H9 (cell line): ENCODE data around the gene CYP27B1. TPM values are rescaled to one million over a fixed set of nuclear protein-coding genes. Genes with fewer than 3 reads are reported as not detected.

ENCODE experiments used
- DNase-seq: peaks from one replicate; pipeline ENCODE4 v3.0.0-alpha.2; 2017
- H2AFZ ChIP-seq: one replicate; pipeline ENCODE4 v1.6.1; 2013; ENCODE audit warnings: mild to moderate bottlenecking, low read length, control low read depth, moderate library complexity
- H2AK5ac ChIP-seq: 2 replicates; pipeline ENCODE4 v1.6.1; 2013; ENCODE audit warnings: low read length, control low read depth, mixed read lengths; ENCODE audit not compliant: insufficient read length
- H2BK120ac ChIP-seq: one replicate; pipeline ENCODE4 v1.6.1; 2013; ENCODE audit warnings: low read depth, mild to moderate bottlenecking, low read length, control low read depth, inconsistent platforms; ENCODE audit not compliant: poor library complexity, severe bottlenecking
- H2BK12ac ChIP-seq: 2 replicates; pipeline ENCODE4 v1.6.1; 2013; ENCODE audit warnings: low read length, control low read depth, mixed read lengths, low read depth; ENCODE audit not compliant: insufficient read length
- H2BK15ac ChIP-seq: 2 replicates; pipeline ENCODE4 v1.6.1; 2013; ENCODE audit warnings: low read depth, low read length, control low read depth
- H2BK20ac ChIP-seq: one replicate; pipeline ENCODE4 v1.6.1; 2013; ENCODE audit warnings: low read depth, mild to moderate bottlenecking, low read length, control low read depth, inconsistent platforms; ENCODE audit not compliant: poor library complexity, severe bottlenecking
- H2BK5ac ChIP-seq: 2 replicates; pipeline ENCODE4 v1.6.1; 2013; ENCODE audit warnings: low read length, control low read depth, mixed read lengths; ENCODE audit not compliant: insufficient read length
- H3K14ac ChIP-seq: 2 replicates; pipeline ENCODE4 v1.6.1; 2013; ENCODE audit warnings: low read length, control low read depth; ENCODE audit not compliant: insufficient read depth
- H3K18ac ChIP-seq: 2 replicates; pipeline ENCODE4 v1.6.1; 2013; ENCODE audit warnings: low read depth, mild to moderate bottlenecking, mixed read lengths, low read length, control low read depth; ENCODE audit not compliant: insufficient read length
- H3K23ac ChIP-seq: 2 replicates; pipeline ENCODE4 v1.6.1; 2013; ENCODE audit warnings: low read length, control low read depth, mixed read lengths, low read depth; ENCODE audit not compliant: insufficient read length
- H3K23me2 ChIP-seq: 2 replicates; pipeline ENCODE4 v1.6.1; 2013; ENCODE audit warnings: low read depth, mild to moderate bottlenecking, mixed read lengths, low read length, control low read depth; ENCODE audit not compliant: insufficient read length, poor library complexity, severe bottlenecking
- H3K27ac ChIP-seq: 2 replicates; pipeline ENCODE4 v1.5.1; 2013; ENCODE audit warnings: low read length, control low read depth, mixed read lengths, low read depth; ENCODE audit not compliant: insufficient read length
- H3K27me3 ChIP-seq: 2 replicates; pipeline ENCODE4 v1.6.1; 2013; ENCODE audit warnings: low read length, control low read depth, inconsistent platforms; ENCODE audit not compliant: insufficient read depth
- H3K4ac ChIP-seq: 2 replicates; pipeline ENCODE4 v1.6.1; 2013; ENCODE audit warnings: low read depth, mild to moderate bottlenecking, control low read depth, inconsistent platforms, low read length, moderate library complexity
- H3K4me1 ChIP-seq: 2 replicates; pipeline ENCODE4 v1.6.1; 2013; ENCODE audit warnings: low read length, control low read depth, inconsistent platforms; ENCODE audit not compliant: insufficient read depth
- H3K4me2 ChIP-seq: 2 replicates; pipeline ENCODE4 v1.6.1; 2013; ENCODE audit warnings: low read length, control low read depth, mixed read lengths; ENCODE audit not compliant: insufficient read length, insufficient read depth
- H3K56ac ChIP-seq: 2 replicates; pipeline ENCODE4 v1.6.1; 2013; ENCODE audit warnings: low read depth, mild to moderate bottlenecking, mixed read lengths, low read length, control low read depth; ENCODE audit not compliant: insufficient read length
- H3K79me1 ChIP-seq: 2 replicates; pipeline ENCODE4 v1.6.1; 2013; ENCODE audit warnings: low read depth, mild to moderate bottlenecking, moderate library complexity, low read length, control low read depth, inconsistent platforms; ENCODE audit not compliant: insufficient read depth, poor library complexity, severe bottlenecking
- H3K79me2 ChIP-seq: 2 replicates; pipeline ENCODE4 v1.6.1; 2013; ENCODE audit warnings: low read length, control low read depth, inconsistent platforms; ENCODE audit not compliant: insufficient read depth
- H3K9ac ChIP-seq: 2 replicates; pipeline ENCODE4 v1.6.1; 2013; ENCODE audit warnings: low read length, control low read depth, mixed read lengths; ENCODE audit not compliant: insufficient read length; ENCODE audit errors: extremely low read depth
- H3K9me3 ChIP-seq: one replicate; pipeline ENCODE4 v1.6.1; 2013; ENCODE audit warnings: low read depth, low read length, inconsistent platforms; ENCODE audit not compliant: control insufficient read depth
- H3T11ph ChIP-seq: one replicate; pipeline ENCODE4 v1.6.1; 2013; ENCODE audit warnings: mild to moderate bottlenecking, low read length, control low read depth, inconsistent platforms
- H4K20me1 ChIP-seq: one replicate; pipeline ENCODE4 v1.6.1; 2013; ENCODE audit not compliant: control insufficient read depth, insufficient read length, insufficient read depth
- H4K5ac ChIP-seq: 2 replicates; pipeline ENCODE4 v1.6.1; 2013; ENCODE audit warnings: low read depth, mild to moderate bottlenecking, mixed read lengths, low read length, control low read depth; ENCODE audit not compliant: insufficient read length
- H4K8ac ChIP-seq: replicated peaks from 2 replicates; pipeline ENCODE4 v1.6.1; 2013; ENCODE audit warnings: low read length, control low read depth, mixed read lengths, low read depth; ENCODE audit not compliant: insufficient read length
- H4K91ac ChIP-seq: 2 replicates; pipeline ENCODE4 v1.6.1; 2013; ENCODE audit warnings: low read depth, mild to moderate bottlenecking, moderate library complexity, mixed read lengths, low read length, control low read depth; ENCODE audit not compliant: insufficient read length
- H3K27ac Mint-ChIP-seq, 3 experiments: 2 replicates in 2 of 3; 3 replicates in 1 of 3; pipeline ENCODE4 v1.8.0; 2020 to 2021; ENCODE audit warnings: mixed read lengths in 3 of 3, mild to moderate bottlenecking in 1 of 3, moderate library complexity in 1 of 3
- H3K27me3 Mint-ChIP-seq: 2 replicates; pipeline ENCODE4 v1.8.0; 2021; ENCODE audit warnings: low read depth, mild to moderate bottlenecking, moderate library complexity, mixed read lengths
- H3K36me3 Mint-ChIP-seq, 3 experiments: 2 replicates in 2 of 3; 3 replicates in 1 of 3; pipeline ENCODE4 v1.8.0; 2020 to 2021; ENCODE audit warnings: low read depth in 3 of 3, mixed read lengths in 3 of 3; ENCODE audit not compliant: insufficient read depth in 1 of 3
- H3K4me1 Mint-ChIP-seq, 2 experiments: 2 replicates each; pipeline ENCODE4 v1.8.0; 2020; ENCODE audit warnings: mixed read lengths in 2 of 2
- H3K4me3 Mint-ChIP-seq, 2 experiments: 2 replicates in 1 of 2; 3 replicates in 1 of 2; pipeline ENCODE4 v1.8.0; 2020 to 2021; ENCODE audit warnings: mild to moderate bottlenecking in 2 of 2, mixed read lengths in 2 of 2, moderate library complexity in 1 of 2
- H3K9me3 Mint-ChIP-seq, 2 experiments: 2 replicates in 1 of 2; 3 replicates in 1 of 2; pipeline ENCODE4 v1.8.0; 2020; ENCODE audit warnings: mild to moderate bottlenecking in 2 of 2, mixed read lengths in 2 of 2, moderate library complexity in 1 of 2
- WGBS: extraction: QIAGEN DNeasy Blood & Tissue Kit; methylation state at CpG from one replicate; pipeline ENCODE4 v1.1.7; 2013; ENCODE audit warnings: missing lambda C conversion rate, low lambda C conversion rate, mixed read lengths; ENCODE audit not compliant: insufficient read length; ENCODE audit errors: extremely low coverage; 5-methylcytosine and 5-hydroxymethylcytosine counted together
- total RNA-seq: library from RNA; stranded (reverse); gene quantifications from 2 replicates; pipeline ENCODE4 v1.2.1, GENCODE V29; 2021
- TF ChIP-seq, protein P1 (sequence below): fragments of 200-600 bp; sonication (generic); conservative IDR thresholded peaks from 3 replicates; pipeline ENCODE4 v1.8.0; 2021; ENCODE audit warnings: antibody characterized with exemption, mild to moderate bottlenecking

Gene CYP27B1
- total RNA-seq, 1 experiment from 2014 or later: 6.1 TPM

DNA sequence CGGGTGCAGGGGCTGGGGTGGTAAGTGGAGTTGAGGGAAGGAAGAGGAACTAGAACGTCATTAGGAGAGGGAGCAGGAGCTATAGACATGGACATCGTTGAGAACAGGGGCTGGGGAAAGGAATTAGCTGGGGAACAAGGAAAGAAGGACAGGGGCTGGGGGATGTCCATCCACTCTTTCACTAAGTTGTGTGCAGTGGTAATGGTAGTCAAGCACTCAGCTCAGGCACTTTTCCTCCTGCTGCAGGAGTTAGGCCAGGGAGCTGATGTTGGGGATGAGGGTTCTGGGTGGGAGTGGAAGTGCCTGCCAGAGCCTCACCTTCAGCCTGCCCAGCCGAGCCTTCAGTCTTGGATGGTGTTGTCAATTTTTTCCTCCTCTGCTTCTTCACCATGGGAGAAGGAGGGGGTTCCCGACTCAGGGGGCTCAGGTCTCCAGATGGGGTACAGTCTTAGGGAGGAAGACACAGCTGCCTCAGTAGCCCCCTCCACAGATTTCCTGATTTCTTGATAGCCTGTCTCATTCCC is 37.5 kb downstream of the CYP27B1 start:
- TF ChIP-seq, protein P1, sequence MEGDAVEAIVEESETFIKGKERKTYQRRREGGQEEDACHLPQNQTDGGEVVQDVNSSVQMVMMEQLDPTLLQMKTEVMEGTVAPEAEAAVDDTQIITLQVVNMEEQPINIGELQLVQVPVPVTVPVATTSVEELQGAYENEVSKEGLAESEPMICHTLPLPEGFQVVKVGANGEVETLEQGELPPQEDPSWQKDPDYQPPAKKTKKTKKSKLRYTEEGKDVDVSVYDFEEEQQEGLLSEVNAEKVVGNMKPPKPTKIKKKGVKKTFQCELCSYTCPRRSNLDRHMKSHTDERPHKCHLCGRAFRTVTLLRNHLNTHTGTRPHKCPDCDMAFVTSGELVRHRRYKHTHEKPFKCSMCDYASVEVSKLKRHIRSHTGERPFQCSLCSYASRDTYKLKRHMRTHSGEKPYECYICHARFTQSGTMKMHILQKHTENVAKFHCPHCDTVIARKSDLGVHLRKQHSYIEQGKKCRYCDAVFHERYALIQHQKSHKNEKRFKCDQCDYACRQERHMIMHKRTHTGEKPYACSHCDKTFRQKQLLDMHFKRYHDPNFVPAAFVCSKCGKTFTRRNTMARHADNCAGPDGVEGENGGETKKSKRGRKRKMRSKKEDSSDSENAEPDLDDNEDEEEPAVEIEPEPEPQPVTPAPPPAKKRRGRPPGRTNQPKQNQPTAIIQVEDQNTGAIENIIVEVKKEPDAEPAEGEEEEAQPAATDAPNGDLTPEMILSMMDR: no peak
- Histone ChIP-seq H3K4me2 (no peak overlapping the region), H3K18ac (no peak overlapping the region), H3K27ac (no peak overlapping the region), H3K23me2 (peaks cover 14% of the 10 kb centered on the region), H2BK120ac (no peak overlapping the region), H2AK5ac (no peak overlapping the region), H3T11ph (no peak overlapping the region), H4K5ac (no peak overlapping the region), H3K4ac (no peak overlapping the region), H3K27me3 (peaks cover 30% of the 10 kb centered on the region; the same call in 1 of the 2 replicates), H4K8ac (no peak overlapping the region), H2BK20ac (no peak overlapping the region), H3K14ac (no peak overlapping the region), H3K9ac (no peak overlapping the region), H3K9me3 (no peaks in the 10 kb centered on the region), H4K20me1 (no peaks in the 10 kb centered on the region), H3K79me2 (no peaks in the 10 kb centered on the region), H2BK12ac (no peak overlapping the region), H2BK5ac (no peak overlapping the region), H2AFZ (no peak overlapping the region), H3K4me1 (no peaks in the 10 kb centered on the region; the same call in 1 of the 2 replicates), H2BK15ac (no peak overlapping the region), H3K56ac (no peak overlapping the region), H4K91ac (no peak overlapping the region), H3K79me1 (no peaks in the 10 kb centered on the region), H3K23ac (no peak overlapping the region)
- Mint-ChIP-seq H3K36me3 (peaks cover 0 to 2% (median 0%) of the 10 kb centered on the region in 3 experiments; a peak in 1 of 7 replicates), H3K27ac (no peak overlapping the region), H3K9me3 (no peaks in the 10 kb centered on the region; a peak in 1 of 5 replicates), H3K4me3 (no peak overlapping the region; a peak in 1 of 5 replicates), H3K27me3 (peaks cover 97% of the 10 kb centered on the region), H3K4me1 (peaks cover 10 to 17% of the 10 kb centered on the region in 2 experiments)
- peak; percentile 13 for DNase-seq
- no CpG with 5 or more reads among the region's 5 CpGs for WGBS
